GM12873 (cell line): ENCODE data around the gene RPL18.

ENCODE experiments used
- CTCF ChIP-seq: IDR thresholded peaks from 2 replicates; pipeline ENCODE4 v1.5.1; 2012; ENCODE audit warnings: low read depth, mild to moderate bottlenecking, moderate library complexity, low read length, control low read depth; ENCODE audit not compliant: insufficient read depth; ENCODE audit errors: missing control alignments

The RPL18 gene

DNA sequence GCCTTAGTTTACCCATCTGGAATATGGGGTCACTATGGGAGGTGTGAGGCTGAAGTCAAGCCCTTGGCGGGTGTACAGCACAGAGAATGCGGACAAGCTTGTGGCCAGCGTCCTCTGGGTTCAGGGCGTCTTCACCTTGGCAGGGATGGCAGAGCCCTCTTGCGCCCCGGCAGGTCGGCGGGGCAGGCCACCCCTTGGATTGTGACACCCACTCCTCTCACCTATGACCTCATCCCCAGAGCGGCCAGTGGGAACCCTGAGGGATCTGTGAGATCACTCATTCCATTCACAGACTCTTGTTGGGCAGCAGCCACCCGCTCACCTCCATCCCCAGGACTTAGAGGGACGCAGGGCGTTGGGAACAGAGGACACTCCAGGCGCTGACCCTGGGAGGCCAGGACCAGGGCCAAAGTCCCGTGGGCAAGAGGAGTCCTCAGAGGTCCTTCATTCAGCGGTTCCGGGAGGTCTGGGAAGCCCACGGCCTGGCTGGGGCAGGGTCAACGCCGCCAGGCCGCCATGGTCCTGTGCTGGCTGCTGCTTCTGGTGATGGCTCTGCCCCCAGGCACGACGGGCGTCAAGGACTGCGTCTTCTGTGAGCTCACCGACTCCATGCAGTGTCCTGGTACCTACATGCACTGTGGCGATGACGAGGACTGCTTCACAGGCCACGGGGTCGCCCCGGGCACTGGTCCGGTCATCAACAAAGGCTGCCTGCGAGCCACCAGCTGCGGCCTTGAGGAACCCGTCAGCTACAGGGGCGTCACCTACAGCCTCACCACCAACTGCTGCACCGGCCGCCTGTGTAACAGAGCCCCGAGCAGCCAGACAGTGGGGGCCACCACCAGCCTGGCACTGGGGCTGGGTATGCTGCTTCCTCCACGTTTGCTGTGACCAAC, 12.3 kb downstream of the RPL18 start, which contains the start of gene SPACA4:
SPACA4 (plus strand) TSS at position 280 of the 896 bp plus-strand sequence; CDS start at position 517, 237 bp downstream.
- TF ChIP-seq CTCF = no peak

DNA sequence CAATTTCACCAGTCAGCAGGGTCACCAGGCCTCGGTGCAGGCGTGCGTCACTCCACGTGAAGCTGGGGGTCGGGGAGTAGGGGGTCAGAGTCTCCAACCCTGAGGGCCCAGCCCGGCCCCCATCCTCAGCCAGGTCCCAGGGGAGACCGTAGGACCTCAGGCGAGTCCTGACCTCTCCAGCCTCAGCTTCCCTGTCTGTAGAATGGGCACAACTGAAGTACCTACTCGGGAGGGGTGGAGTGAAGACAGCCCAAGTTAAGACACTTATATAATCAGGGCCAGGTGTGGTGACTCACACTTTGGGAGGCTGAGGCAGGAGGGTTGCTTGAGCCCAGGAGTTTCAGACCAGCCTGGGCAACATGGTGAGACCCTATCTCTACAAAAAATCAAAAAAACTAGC, 15.1 kb downstream of the RPL18 start:
- TF ChIP-seq CTCF = no peak

DNA sequence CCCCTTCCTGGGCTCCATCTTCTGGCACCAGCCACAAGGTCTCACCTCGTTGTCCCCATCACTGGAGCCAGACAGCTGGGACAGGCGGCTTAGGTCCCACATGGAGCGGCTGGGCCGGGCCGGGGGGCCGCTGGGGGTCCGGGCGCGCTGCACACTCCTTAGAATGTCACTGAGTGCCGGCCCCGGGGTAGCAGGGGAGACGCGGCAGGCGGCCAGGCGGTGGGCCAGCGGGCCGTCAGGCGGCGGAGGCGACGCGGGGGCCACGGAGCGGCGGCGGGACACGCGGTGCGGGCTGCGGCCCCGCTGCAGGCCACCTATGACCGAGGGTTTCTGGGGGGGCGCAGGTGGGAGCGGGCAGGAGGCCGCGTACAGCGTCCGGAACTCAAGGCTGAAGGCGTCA, 15.5 kb downstream of the RPL18 start:
- no peak for TF ChIP-seq CTCF

GRCh38 chr19:48603001-48603400, 16.0 kb downstream of the RPL18 start:
- no peak for TF ChIP-seq CTCF

- TF ChIP-seq CTCF = no peak
These were observed 18.1 kb downstream of the RPL18 start for GRCh38 chr19:48600679-48601417.

DNA sequence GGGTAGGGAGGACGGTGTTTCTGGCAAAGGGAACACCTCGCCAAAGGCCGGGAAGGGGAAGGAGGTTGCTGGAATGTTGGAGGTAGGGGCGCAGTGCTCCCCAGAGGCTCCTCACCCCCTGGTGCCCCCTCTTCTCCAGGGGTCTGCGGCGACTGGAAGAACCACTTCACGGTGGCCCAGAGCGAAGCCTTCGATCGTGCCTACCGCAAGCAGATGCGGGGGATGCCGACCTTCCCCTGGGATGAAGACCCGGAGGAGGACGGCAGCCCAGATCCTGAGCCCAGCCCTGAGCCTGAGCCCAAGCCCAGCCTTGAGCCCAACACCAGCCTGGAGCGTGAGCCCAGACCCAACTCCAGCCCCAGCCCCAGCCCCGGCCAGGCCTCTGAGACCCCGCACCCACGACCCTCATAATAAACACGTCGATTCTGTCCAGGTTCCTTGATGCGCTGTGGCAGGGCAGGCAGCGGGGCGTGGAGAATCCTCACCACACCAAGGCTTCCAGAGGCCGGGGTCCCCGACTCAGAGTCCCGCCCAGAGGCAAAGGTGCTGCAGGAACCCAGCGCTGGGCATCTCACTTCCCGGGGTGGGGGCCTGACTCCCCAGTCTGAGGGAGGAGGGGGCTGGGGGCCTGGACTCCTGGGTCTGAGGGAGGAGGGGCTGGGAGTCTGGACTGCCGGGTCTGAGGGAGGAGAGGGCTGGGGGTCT, 19.8 kb downstream of the RPL18 start:
- TF ChIP-seq CTCF = no peak
